B cell (primary cell): Measurements from ENCODE around the gene KLF16. TPM values are rescaled to one million over a fixed set of nuclear protein-coding genes. Genes with fewer than 3 reads are reported as not detected.

ENCODE experiments used
- ATAC-seq: fragments of 200-7000 bp; cut with Tn5 transposase; one replicate; pipeline ENCODE4 v1.10.0; 2021; ENCODE audit warnings: low read depth, mild to moderate bottlenecking, moderate number of reproducible peaks, moderate library complexity
- CTCF ChIA-PET: fragments of 350-600 bp; sonication (Branson Sonifier 250); formaldehyde crosslinking; loops from one replicate; lab custom pipeline; 2021; ENCODE audit warnings: antibody characterized with exemption, inconsistent platforms; lab: Charles Lee
- POLR2A ChIA-PET: fragments of 350-600 bp; sonication (Branson Sonifier 250); formaldehyde crosslinking; loops from one replicate; lab custom pipeline; 2021; ENCODE audit warnings: antibody characterized with exemption; lab: Charles Lee
- DNase-seq: peaks from one replicate; pipeline ENCODE4 v3.0.0; 2013
- H2AFZ ChIP-seq: 2 replicates; pipeline ENCODE4 v1.6.1; 2012; ENCODE audit warnings: mild to moderate bottlenecking, low read depth, low read length; ENCODE audit not compliant: insufficient read depth, poor library complexity, severe bottlenecking
- H3K27ac ChIP-seq, 2 donors: 1 replicate in 1 of 2; 2 replicates in 1 of 2; pipeline ENCODE4 v1.5.1; 2012 to 2013; ENCODE audit warnings: low read length in 2 of 2, mild to moderate bottlenecking in 2 of 2, moderate library complexity in 1 of 2
- H3K27me3 ChIP-seq, 4 experiments: fragments of 200-600 bp in 1 of 4; sonication (generic) in 1 of 4; replicated peaks in 1 of 4; 1 replicate in 2 of 4; 2 replicates in 2 of 4; pipeline versions ENCODE4 v1.6.1 to v1.7.0; 2013 to 2016; ENCODE audit warnings: low read length in 3 of 4, mild to moderate bottlenecking in 2 of 4, mixed read lengths in 1 of 4, moderate library complexity in 1 of 4; ENCODE audit not compliant: insufficient read depth in 4 of 4, control insufficient read depth in 3 of 4; ENCODE audit errors: control extremely low read depth in 1 of 4
- H3K36me3 ChIP-seq, 2 experiments: replicated peaks in 1 of 2; 1 replicate in 1 of 2; 2 replicates in 1 of 2; pipeline versions ENCODE4 v1.6.1 to v1.7.1; 2013; ENCODE audit warnings: low read length in 1 of 2; ENCODE audit not compliant: insufficient read depth in 2 of 2, control insufficient read depth in 1 of 2; ENCODE audit errors: control extremely low read depth in 1 of 2, extremely low read depth in 1 of 2
- H3K4me1 ChIP-seq, 2 donors: fragments of 200-600 bp in 1 of 2; sonication (generic) in 1 of 2; 1 replicate in 1 of 2; 2 replicates in 1 of 2; pipeline versions ENCODE4 v1.5.1 to v1.6.1; 2013 to 2017; ENCODE audit warnings: low read length in 2 of 2; ENCODE audit not compliant: control insufficient read depth in 2 of 2, insufficient read depth in 2 of 2
- H3K4me2 ChIP-seq: replicated peaks from 2 replicates; pipeline ENCODE3; 2012; ENCODE audit warnings: mild to moderate bottlenecking, low read depth, low read length; ENCODE audit not compliant: poor library complexity, severe bottlenecking
- H3K4me3 ChIP-seq, 5 experiments: fragments of 200-600 bp in 1 of 5; sonication (generic) in 1 of 5; 1 replicate in 3 of 5; 2 replicates in 2 of 5; pipeline versions ENCODE4 v1.5.1 to v1.7.0; 2011 to 2016; ENCODE audit warnings: low read length in 4 of 5, mild to moderate bottlenecking in 4 of 5, low read depth in 2 of 5, control low read depth in 1 of 5, moderate library complexity in 1 of 5; ENCODE audit not compliant: insufficient read depth in 1 of 5; ENCODE audit errors: control extremely low read depth in 1 of 5, extremely low read depth in 1 of 5
- H3K79me2 ChIP-seq: fragments of 200-600 bp; sonication (generic); one replicate; pipeline ENCODE4 v1.6.0; 2016; ENCODE audit warnings: low read length; ENCODE audit not compliant: control insufficient read depth, insufficient read depth
- H3K9ac ChIP-seq: fragments of 200-600 bp; sonication (generic); 2 replicates; pipeline ENCODE4 v1.6.1; 2017; ENCODE audit warnings: mild to moderate bottlenecking, low read length, moderate library complexity
- H3K9me3 ChIP-seq, 3 donors: one replicate each; pipeline versions ENCODE4 v1.6.1 to v1.7.1; 2013; ENCODE audit warnings: low read length in 2 of 3; ENCODE audit not compliant: control insufficient read depth in 2 of 3, insufficient read depth in 1 of 3; ENCODE audit errors: control extremely low read depth in 1 of 3
- H4K20me1 ChIP-seq: 2 replicates; pipeline ENCODE4 v1.6.0; 2012; ENCODE audit warnings: mild to moderate bottlenecking, low read length; ENCODE audit not compliant: insufficient read depth, control insufficient read depth, poor library complexity, severe bottlenecking
- H3K27ac Mint-ChIP-seq: one replicate; pipeline ENCODE4 v1.8.0; 2021; ENCODE audit warnings: mixed read lengths
- H3K27me3 Mint-ChIP-seq: one replicate; pipeline ENCODE4 v1.8.0; 2021; ENCODE audit warnings: mixed read lengths
- H3K4me1 Mint-ChIP-seq: one replicate; pipeline ENCODE4 v1.8.0; 2021; ENCODE audit warnings: mixed read lengths
- H3K4me3 Mint-ChIP-seq: one replicate; pipeline ENCODE4 v1.8.0; 2021; ENCODE audit warnings: mixed read lengths
- H3K9me3 Mint-ChIP-seq: one replicate; pipeline ENCODE4 v1.8.0; 2022; ENCODE audit warnings: mixed read lengths; ENCODE audit not compliant: insufficient read depth
- CTCF ChIP-seq: fragments of 200-600 bp; IDR thresholded peaks from one replicate; pipeline ENCODE4 v1.8.0; 2022; ENCODE audit warnings: antibody characterized with exemption, mild to moderate bottlenecking
- EZH2 ChIP-seq: IDR thresholded peaks from 2 replicates; pipeline ENCODE4 v1.6.1; 2012; ENCODE audit warnings: borderline replicate concordance, low read depth, mild to moderate bottlenecking, moderate library complexity, low read length; ENCODE audit not compliant: insufficient read depth, poor library complexity, severe bottlenecking
- WGBS: methylation state at CpG from one replicate; pipeline ENCODE4 v1.1.5; 2013; ENCODE audit warnings: missing lambda C conversion rate; ENCODE audit not compliant: insufficient coverage; 5-methylcytosine and 5-hydroxymethylcytosine counted together
- intact Hi-C: fragments of 100-400 bp; cut with micrococcal nuclease; formaldehyde crosslinking; loops from one replicate; pipeline ENCODE4 v1.10.0; 2022
- polyA plus RNA-seq: library from polyadenylated mRNA; depleted of rRNA; stranded (reverse); fragments of >200 nt; gene quantifications from 2 replicates; pipeline ENCODE4 v1.2.3, GENCODE V29; 2012
- total RNA-seq, 2 donors: library from RNA; stranded (reverse); fragments of 120-200 nt in 1 of 2; gene quantifications; 1 replicate in 1 of 2; 2 replicates in 1 of 2; pipeline versions ENCODE4 v1.2.3 to v1.2.4, GENCODE V29; 2013 to 2022

Gene KLF16
- total and polyA plus RNA-seq, 2 donors (not counting 1 experiment from before 2014, with no cell fraction given) = 29.7 to 49.0 TPM

GRCh38 chr19:1861599-1862031 is 1.8 kb downstream of the KLF16 start:
- intact Hi-C loops = loop anchor here (5.0 kb wide), 2 partner anchors 306 to 406 kb away; no protein-coding TSS in a partner anchor
- Histone ChIP-seq H3K27ac (peak overlapping the region; percentile 33 to 72), H3K4me1 (peaks cover 38 to 60% of the 10 kb centered on the region in 2 donors), H3K9ac (peak overlapping the region; percentile 85), H3K27me3 (no peaks in the 10 kb centered on the region), H3K9me3 (no peaks in the 10 kb centered on the region), H4K20me1 (peaks cover 57% of the 10 kb centered on the region), H3K36me3 (no peaks in the 10 kb centered on the region), H3K79me2 (peaks cover 52% of the 10 kb centered on the region), H2AFZ (no peak overlapping the region), H3K4me3 (peak overlapping the region; percentile 46 to 93 (median 74)), H3K4me2 (peak overlapping the region; percentile 98)
- no peak for DNase-seq
- Mint-ChIP-seq H3K9me3 (no peaks in the 10 kb centered on the region), H3K27ac (peak overlapping the region; percentile 94), H3K27me3 (no peaks in the 10 kb centered on the region), H3K4me1 (peaks cover 46% of the 10 kb centered on the region), H3K4me3 (peak overlapping the region; percentile 90)
- no peak for ATAC-seq
- 36% methylated on average over 18 of the region's 23 CpGs for WGBS
- ChIA-PET POLR2A (interaction anchor here (0.6 kb wide), 1 partner anchor 224 kb away, joined by 6 read pairs; no protein-coding TSS in a partner anchor), CTCF (interaction anchor here (1.2 kb wide), 1 partner anchor 12 kb away, joined by 4 read pairs; no protein-coding TSS in a partner anchor)
- TF ChIP-seq CTCF (no peak), EZH2 (no peak)
